RPMI7951 (cell line): ENCODE measurements around the gene P2RX5. TPM values are rescaled to one million over a fixed set of nuclear protein-coding genes. Genes with fewer than 3 reads are reported as not detected.
A peak's percentile ranks its signal among the peaks of the same experiment; 100 is the strongest.

Source experiments
- DNase-seq: peaks from one replicate; pipeline ENCODE4 v3.0.0-alpha.2; 2012; ENCODE audit warnings: low read depth
- total RNA-seq: library from RNA; depleted of rRNA; stranded (reverse); fragments of >200 nt; shearing (Covaris generic); gene quantifications from 2 replicates; pipeline ENCODE4 v1.2.3, GENCODE V29; 2014

Gene P2RX5
- total RNA-seq, 1 experiment from 2014 or later: 0.36 TPM

DNA sequence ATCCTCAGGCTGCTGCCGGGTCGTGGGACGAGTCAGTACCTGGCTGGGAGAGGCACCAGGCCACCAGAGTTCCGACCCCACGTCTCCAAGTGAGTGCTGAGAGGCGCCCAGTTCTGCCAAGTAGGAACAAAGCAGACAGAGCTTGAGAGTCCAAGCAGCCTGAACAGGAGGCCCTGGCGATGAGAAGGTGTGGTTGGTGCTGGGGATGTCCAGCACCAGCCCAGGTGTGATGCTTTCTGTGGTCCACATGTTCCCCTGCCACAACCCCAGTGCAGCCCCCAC is 38.4 kb downstream of the P2RX5 start:
- no peak for DNase-seq

- no peak for DNase-seq
Measured at GRCh38 chr17:3656755-3657587, 39.0 kb downstream of the P2RX5 start.

DNA sequence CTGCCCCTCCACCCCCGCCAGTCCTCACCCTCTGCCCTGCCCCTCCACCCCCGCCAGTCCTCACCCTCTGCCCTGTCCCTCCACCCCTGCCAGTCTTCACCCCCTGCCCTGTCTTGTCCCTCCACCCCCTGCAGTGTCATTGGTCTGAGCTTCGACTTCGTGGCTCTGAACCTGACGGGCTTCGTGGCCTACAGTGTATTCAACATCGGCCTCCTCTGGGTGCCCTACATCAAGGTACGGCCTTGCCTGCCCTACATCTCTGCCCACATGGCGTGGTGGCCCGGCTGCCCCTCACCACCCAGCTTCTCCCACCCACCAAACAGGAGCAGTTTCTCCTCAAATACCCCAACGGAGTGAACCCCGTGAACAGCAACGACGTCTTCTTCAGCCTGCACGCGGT is 39.6 kb downstream of the P2RX5 start:
- no peak for DNase-seq

DNA sequence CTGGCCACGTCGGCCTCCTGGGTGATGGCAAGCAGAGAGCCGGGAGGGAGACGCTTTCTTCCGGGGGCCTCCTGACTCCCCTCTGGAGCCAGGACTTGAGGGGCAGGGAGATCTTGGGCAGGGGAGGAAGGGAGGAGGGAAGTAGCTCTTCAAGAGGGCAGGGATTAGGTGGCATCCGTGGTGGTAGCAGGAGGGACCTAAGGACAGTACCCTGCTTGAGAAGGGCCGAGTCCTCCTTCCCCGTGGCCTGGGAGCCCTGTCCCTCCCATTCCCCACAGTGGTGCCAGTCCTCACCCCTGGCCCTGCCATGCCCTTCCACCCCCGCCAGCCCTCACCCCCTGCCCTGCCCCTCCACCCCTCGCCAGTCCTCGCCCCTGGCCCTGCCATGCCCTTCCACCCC is 40.2 kb downstream of the P2RX5 start:
- DNase-seq: no peak

DNA sequence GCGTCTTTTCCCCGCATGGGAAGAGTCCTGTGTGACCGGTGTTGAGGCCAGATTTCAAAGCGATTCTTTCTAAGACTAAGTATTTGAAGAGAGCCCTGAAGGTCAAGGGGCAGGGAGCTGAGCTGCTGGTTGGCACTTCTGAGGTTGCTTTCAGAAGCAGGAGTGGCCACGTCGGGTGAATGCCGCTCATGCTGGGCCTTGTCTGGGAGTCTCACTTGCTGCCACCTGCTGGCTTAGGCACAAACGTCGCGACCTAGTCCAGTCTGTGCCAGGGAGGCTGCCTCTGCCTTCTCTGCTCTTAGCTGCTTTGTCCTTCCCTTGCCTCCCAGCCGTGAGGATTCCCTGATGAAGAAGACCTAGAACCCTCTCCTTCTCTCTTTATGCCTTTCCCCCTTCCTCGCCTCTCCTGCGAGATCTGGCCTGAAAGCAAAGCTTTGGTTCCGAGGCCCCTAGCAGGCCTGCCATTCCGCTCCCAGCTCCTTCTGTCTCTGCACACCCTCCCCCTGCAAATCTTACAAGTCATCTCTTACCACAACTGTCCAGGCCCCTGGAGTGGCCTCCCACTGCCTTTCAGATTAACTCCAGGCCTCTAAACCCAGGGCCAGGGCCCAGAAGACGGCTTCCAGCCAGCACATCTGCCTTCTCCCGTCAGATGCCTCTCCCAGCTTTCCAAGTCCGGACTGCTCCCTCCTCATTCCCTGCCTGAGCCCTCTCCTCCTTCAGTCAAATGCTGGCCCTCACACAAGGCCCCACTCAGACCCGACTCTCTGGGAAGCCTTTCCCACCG is 48.0 kb downstream of the P2RX5 start:
- peak; percentile 43 for DNase-seq

- DNase-seq: no peak
Measured at GRCh38 chr17:3647251-3647650, 48.7 kb downstream of the P2RX5 start.

DNA sequence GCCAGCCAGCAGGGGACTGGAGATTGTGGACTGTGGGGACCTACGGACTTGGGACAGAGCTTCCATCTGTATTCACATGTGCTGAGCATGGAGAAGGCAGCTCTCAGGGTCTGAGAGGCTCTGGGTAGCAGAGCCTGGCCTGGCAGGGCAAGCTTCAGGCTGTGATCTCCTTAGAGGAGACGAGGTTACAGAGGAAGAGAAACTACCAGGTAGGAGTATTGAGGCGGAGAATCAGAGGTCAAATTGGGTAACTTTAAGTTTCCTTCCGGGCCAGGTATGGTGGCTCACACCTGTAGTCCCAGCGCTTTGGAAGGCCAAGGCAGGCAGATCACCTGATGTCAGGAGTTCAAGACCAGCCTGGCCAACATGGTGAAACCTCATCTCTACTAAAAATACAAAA is 50.6 kb downstream of the P2RX5 start:
- no peak for DNase-seq

GRCh38 chr17:3643889-3644349 is 52.0 kb downstream of the P2RX5 start:
- DNase-seq: no peak

DNA sequence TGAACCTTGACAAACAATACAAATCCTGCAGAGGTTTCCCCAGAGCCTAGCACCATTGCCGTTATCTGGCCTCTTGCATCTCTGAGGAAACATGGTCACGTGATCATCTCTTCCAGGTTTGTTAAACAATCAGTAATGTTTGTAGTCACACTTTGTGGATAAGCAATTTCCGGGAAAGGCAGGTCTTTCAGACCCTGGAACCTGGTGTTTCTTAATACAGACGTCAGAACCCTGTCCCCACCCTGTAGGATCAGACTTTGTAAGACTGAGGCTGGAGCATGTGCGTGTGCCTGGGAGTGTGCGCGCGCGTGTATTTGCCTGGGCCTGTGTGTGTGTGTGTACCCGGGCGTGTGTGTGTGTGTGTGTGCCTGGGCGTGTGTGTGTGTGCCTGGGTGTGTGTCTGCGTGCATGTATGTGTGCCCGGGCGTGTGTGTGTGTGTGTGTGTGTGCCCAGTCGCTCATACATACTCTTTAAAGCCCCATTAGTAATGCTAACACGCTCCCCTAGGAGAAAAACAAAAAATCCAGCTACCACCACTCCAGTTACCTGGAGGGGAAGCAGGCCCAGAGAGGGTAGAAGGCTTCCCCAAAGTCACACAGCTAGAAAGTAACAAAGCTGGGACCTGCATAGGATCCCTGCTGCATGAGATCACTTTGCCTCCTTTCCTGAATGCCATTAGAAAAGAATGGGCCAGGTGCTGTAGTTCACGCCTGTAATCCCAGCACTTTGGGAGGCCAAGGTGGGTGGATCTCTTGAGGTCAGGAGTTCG is 54.1 kb downstream of the P2RX5 start:
- no peak for DNase-seq

DNA sequence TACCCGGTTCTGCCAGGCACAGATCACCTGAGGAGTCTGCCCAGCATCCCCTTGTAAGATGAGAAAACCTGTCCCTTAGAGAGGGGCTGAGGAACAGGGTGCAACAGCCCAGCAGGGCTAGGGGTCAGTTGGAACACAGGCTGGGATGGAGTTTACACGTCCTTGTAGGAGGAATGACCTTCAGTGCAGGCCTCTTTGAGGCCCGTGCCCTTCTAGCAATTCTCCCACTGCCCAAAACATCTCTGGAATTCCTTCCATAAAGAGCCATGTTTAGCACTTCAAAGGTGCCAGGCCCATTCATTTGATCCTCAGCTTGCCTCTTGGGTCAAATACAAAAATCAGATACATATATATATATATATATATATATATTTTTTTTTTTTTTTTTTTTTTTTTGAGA is 54.9 kb downstream of the P2RX5 start:
- no peak for DNase-seq

DNA sequence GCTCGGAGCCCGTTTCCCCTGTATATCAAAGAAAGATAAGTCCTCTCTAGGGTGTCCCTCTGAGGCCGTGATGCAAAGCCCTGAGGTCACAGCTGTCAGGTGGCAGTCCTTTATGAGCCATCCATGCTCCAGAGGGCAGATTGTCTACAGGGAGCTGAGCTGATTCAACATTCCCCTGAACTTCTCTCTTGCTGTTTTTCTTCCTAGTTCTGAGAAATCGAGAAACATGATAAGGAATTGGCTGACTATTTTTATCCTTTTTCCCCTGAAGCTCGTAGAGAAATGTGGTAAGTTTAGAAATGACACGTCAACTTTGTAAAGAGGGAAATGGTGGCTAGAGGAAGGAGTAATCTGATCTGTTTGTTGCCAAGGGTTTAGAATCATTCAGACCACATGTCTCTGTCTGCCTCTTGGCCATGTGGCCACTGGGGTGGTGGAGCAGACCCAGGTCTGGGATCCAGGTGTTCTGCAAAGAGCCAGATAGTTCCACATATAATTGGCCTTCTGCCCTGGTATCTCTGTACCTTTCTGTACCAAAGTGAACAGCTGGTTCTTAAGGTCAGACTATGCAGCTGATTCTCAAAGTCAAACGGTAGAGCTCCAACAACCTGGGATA is 55.9 kb downstream of the P2RX5 start:
- peak; percentile 51 for DNase-seq

GRCh38 chr17:3636908-3637373 is 59.0 kb downstream of the P2RX5 start:
- no peak for DNase-seq

DNA sequence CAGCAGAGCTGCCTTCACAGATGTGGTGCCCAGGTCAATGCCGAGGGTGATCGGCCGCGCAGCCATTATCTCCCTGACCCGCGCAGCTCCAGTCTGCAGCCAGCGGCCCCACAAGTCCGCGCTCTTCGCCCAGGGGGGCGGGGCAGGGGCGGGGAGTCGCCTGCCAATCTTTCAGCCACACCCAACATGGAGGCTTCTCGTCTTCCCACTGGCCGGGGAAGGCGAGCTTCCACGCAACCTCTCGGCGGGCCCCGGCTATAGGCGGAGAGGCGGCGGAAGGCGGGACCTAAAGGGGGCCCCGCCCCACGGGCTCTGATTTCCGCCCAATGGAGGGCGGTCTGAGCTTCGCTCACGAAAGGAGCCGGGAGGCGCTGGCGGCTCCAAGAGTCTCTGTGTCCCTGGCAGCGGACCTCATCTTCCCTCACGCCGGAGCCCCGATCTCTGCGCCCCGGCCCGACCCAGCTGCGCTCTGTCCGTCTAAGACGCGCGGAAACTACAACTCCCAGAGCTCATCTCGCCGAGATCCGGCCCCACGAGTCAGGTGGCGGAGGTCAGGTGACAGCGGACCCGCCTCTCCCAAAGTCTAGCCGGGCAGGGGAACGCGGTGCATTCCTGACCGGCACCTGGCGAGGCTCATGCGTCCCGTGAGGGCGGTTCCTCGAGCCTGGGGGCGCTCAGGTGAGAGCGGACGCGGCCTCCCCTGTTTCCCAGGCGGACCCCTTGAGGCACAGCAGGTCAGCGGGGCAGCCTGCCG is 59.6 kb downstream of the P2RX5 start, which contains the start of the genes CTNS and SHPK:
CTNS (plus strand) TSS at position 607 of the 754 bp plus-strand sequence. CDS start 3,447 bp downstream, outside the sequence.
SHPK (minus strand) TSS at position 97 of the 754 bp plus-strand sequence; CDS start at position 66, 31 bp downstream.
- peak; percentile 94 for DNase-seq

DNA sequence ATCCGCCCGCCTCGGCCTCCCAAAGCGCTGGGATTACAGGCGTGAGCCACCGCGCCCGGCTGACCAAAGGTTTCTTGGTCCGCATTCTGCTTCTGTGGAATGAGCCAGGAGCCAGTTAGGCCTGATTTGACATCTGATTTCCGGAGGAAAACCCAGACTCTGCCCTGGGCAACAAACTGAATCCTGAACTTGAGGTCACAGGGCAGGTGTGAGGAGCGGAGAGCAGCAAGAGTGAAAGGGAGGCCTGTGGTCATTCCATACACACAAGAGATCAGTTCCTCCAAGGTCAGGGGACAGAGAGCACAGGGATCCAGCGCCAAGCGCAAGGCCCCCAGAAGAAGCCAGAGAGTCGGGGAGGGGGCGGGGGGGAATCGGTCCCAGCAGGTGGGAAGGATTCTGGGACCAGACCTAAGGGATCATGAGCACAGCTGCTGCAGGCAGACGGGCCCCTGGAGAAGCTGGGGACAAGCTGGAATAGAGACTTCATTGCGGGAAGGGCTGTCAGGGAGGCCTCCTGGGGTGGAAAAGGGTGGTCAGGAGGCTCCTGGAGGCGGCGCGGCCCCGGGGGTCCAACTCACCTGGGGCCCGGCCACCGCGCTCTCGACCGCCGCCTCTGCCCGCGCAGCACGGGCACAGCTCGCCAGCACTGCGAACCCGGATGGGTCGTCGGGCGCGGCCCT is 60.3 kb downstream of the P2RX5 start:
- DNase-seq: peak; percentile 59

GRCh38 chr17:3632287-3632686 is 63.7 kb downstream of the P2RX5 start:
- no peak for DNase-seq

DNA sequence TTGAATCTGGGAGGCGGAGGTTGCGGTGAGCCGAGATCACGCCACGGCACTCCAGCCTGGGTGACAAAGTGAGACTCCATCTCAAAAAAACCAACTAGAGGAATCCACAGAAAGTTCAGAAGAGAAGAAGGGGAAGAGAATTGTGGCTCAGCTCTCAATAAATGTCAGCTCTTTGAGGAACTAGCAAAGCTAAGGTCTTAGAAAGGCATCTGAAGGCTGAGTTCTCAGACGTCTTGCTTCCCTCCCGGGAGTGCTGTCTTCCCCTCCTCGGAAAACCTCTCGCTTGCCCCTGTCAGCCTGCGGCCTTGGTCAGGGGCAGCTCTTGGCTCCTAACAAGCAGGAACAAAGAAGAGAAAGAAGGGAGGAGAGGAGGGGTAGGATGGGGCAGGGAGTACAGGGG is 65.2 kb downstream of the P2RX5 start:
- no peak for DNase-seq

- no peak for DNase-seq
Measured at GRCh38 chr17:3627769-3628167, 68.2 kb downstream of the P2RX5 start.

DNA sequence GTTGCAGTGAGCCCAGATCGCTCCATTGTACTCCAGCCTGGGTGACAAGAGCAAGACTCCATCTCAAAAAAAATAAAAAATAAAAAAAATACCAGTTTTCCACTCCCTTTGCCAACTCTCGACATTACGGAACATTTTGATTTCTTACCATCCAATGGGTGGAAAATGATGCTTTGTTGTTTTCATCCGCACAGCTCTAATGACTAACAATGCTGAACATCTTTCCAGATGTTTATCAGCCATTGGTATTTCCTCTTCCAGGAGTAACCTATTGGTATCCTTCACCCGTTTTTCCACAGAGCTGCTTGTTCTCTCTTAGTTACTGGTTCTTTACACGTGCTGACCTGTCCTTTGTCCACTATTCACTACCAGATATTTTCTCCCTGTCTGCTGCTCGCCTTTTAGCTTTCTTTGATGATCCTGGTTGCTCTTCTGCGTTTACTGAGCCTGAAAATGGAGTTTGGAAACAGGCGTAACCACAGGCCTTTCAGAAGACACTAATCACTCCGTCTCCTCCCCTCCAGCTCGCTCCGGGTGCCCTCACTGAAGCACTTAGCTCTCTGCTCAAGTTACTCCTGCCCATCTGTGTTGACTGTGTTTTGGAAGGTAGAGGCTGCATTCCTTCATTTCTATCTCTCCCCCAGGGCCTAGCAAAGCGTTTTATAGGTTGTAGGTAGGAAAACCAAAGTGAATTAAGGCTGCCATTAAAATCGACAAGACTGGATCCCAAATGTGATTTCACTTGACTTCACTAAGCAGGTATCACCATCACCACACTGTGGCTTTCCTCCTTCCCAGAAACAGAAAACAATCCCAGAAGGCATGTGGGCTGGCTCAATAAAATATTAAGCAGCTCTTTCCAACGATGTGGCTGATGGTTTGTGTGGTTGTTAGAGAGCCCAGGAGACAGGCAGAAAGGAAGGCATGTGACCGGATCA is 68.9 kb downstream of the P2RX5 start:
- DNase-seq: no peak
